Cardiac muscle cell (in vitro differentiated cells and primary cell): ENCODE data around the gene HSPB2. TPM values are rescaled to one million over a fixed set of nuclear protein-coding genes. Genes with fewer than 3 reads are reported as not detected.

ENCODE experiments used
- DNase-seq, 2 donors: peaks; one replicate each; pipeline versions ENCODE4 v3.0.0 to v3.0.0-alpha.2; 2010 to 2017; ENCODE audit warnings: low read depth in 1 of 2, low spot score in 1 of 2
- H3K27ac ChIP-seq: fragments of 200-600 bp; sonication (generic); 2 replicates; pipeline ENCODE4 v1.5.1; 2016
- H3K27me3 ChIP-seq: fragments of 200-600 bp; sonication (generic); 2 replicates; pipeline ENCODE4 v1.6.0; 2016; ENCODE audit warnings: control low read depth
- H3K36me3 ChIP-seq: fragments of 200-600 bp; sonication (generic); 2 replicates; pipeline ENCODE4 v1.5.1; 2016; ENCODE audit warnings: control low read depth
- H3K4me1 ChIP-seq: fragments of 200-600 bp; sonication (generic); 2 replicates; pipeline ENCODE4 v1.8.1; 2017; ENCODE audit warnings: low read depth, mild to moderate bottlenecking, mixed run types
- H3K4me3 ChIP-seq: fragments of 200-600 bp; sonication (generic); 2 replicates; pipeline ENCODE4 v1.5.1; 2016; ENCODE audit warnings: mild to moderate bottlenecking
- H3K9me3 ChIP-seq: fragments of 200-600 bp; sonication (generic); 2 replicates; pipeline ENCODE4 v1.5.1; 2017; ENCODE audit warnings: low read depth, mild to moderate bottlenecking, control low read depth
- polyA plus RNA-seq: library from polyadenylated mRNA; unstranded; fragments of >200 nt; fragmentation: Nextera tagmentation; extraction: Ambion mirVana; gene quantifications from 2 replicates; pipeline ENCODE4 v1.2.1, GENCODE V29; 2016
- total RNA-seq: library from RNA; depleted of rRNA; stranded (reverse); fragments of >200 nt; gene quantifications from 2 replicates; pipeline ENCODE4 v1.2.3, GENCODE V29; 2016
- TF ChIP-seq, protein P1 (sequence below): IDR thresholded peaks from 2 replicates; pipeline ENCODE4 v1.5.1; 2012; ENCODE audit warnings: low read depth, mild to moderate bottlenecking, low read length

The HSPB2 gene
- total and polyA plus RNA-seq, 2 experiments from 2014 or later, result 0.36 to 6.6 TPM

DNA sequence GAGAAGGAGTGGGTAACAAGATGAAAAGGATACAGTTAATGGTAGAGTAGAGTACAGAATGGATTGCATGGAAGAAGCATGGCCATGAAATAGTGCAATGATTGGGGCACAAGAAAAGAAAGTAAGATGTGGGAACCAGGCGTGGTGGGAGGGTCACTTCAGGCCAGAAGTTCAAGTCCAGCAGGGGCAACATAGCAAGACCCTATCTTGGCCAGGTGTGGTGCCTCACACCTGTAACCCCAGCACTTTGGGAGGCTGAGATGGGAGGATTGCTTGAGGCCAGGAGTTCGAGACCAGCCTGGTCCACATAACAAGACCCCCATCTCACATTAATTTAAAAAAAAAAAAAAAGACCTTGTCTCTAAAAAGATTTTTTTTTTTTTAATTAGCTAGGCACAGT, 4.8 kb downstream of the HSPB2 start:
- no peak overlapping the region for H3K4me3 ChIP-seq
- peaks cover 18% of the 10 kb centered on the region for H3K4me1 ChIP-seq
- TF ChIP-seq, protein P1, sequence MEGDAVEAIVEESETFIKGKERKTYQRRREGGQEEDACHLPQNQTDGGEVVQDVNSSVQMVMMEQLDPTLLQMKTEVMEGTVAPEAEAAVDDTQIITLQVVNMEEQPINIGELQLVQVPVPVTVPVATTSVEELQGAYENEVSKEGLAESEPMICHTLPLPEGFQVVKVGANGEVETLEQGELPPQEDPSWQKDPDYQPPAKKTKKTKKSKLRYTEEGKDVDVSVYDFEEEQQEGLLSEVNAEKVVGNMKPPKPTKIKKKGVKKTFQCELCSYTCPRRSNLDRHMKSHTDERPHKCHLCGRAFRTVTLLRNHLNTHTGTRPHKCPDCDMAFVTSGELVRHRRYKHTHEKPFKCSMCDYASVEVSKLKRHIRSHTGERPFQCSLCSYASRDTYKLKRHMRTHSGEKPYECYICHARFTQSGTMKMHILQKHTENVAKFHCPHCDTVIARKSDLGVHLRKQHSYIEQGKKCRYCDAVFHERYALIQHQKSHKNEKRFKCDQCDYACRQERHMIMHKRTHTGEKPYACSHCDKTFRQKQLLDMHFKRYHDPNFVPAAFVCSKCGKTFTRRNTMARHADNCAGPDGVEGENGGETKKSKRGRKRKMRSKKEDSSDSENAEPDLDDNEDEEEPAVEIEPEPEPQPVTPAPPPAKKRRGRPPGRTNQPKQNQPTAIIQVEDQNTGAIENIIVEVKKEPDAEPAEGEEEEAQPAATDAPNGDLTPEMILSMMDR, result no peak
- H3K36me3 ChIP-seq, result no peaks in the 10 kb centered on the region
- no peaks in the 10 kb centered on the region for H3K27me3 ChIP-seq
- no peak for DNase-seq
- no peaks in the 10 kb centered on the region for H3K9me3 ChIP-seq
- no peak overlapping the region for H3K27ac ChIP-seq

DNA sequence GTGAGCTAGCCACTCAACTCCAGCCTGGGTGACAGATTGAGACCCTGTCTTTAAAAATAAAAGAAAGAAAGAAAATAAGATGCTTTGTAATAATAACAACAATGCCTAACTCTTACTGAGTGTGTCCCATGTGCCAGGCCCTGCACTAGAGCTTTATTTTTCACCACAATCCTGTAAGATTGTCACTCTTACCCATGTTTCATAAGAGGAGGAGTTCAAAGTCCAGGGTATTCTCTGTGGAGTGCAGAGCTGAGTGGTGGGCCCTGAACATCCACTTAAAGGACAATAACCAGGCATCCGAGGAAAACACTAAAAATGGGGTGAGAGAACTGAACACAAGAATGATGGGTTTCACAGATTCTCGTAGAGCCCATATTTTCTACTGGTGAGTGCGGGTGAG, 5.3 kb downstream of the HSPB2 start:
- no peaks in the 10 kb centered on the region for H3K9me3 ChIP-seq
- peaks cover 18% of the 10 kb centered on the region for H3K4me1 ChIP-seq
- H3K27me3 ChIP-seq, result no peaks in the 10 kb centered on the region
- DNase-seq, result no peak
- no peaks in the 10 kb centered on the region for H3K36me3 ChIP-seq
- TF ChIP-seq, protein P1, result no peak
- H3K27ac ChIP-seq, result no peak overlapping the region
- H3K4me3 ChIP-seq, result no peak overlapping the region

DNA sequence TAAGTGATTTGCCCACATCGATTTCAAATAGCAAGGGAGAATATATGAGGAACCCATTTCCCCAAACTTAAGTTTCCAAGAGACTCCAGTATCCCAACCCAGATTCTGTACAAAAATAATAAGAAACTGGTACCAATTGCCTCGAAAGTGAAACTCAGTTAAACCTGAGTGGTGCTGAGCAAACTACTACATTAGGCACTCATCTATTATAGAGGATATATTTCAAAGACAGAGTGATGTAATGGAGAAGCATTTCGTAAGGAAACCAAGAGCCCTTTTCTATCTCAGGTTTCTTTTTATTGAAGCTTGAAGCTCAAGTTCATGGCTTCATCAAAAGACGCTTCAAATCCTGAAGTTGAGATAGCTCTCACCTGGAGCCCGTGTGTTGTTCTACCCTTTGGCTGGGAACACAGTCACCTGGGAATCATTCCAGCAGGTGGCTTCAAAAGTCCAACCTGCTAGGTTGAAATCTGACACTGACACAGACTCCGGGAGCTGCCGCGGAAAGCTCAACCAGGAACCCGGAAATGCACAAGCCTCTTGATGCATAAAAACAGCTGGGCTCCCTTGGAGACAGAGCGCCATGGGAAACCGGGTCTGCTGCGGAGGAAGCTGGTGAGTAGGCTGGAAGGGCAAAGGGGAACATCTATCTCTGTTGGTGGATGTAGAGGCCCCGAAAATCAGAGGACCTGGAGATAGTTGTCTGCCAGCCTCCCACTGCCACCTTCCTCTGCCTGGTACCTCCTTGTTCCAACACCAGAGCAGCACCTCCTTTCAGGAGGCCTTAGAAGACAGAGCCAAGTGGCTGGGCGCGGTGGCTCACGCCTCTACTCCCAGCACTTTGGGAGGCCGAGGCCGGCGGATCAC, 6.1 kb downstream of the HSPB2 start, which contains the start of gene C11orf52:
C11orf52 (plus strand) TSS at position 524 of the 867 bp plus-strand sequence; CDS start at position 584, 60 bp downstream.
- Histone ChIP-seq H3K27ac (peak within 1 kb of the TSS; percentile 46), H3K36me3 (no peaks in the 10 kb centered on the region), H3K9me3 (no peaks in the 10 kb centered on the region), H3K27me3 (no peaks in the 10 kb centered on the region), H3K4me3 (no peak within 1 kb of the TSS), H3K4me1 (peaks cover 24% of the 10 kb centered on the region)
- TF ChIP-seq, protein P1, result no peak
- peak; percentile 60 to 73 for DNase-seq

DNA sequence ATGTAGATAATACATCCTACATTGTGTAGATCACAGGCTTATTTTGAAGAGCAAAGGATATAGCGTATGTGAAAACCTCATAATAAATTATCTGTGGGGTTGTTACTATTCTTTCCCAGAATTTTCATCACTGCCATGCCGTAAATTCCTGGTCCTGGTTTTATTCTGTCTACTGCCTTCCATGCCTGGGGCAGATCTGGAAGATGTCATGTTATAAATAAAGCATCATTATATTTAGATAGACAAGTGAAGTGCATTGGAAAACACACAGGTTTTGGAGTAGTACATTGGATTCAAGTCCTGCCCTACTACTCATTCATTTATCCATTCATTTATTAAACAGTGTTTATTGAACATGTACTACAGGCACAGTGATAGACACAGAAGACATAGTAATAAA, 8.4 kb downstream of the HSPB2 start:
- no peaks in the 10 kb centered on the region for H3K36me3 ChIP-seq
- TF ChIP-seq, protein P1, result no peak
- peaks cover 28% of the 10 kb centered on the region for H3K4me1 ChIP-seq
- no peak for DNase-seq
- H3K9me3 ChIP-seq, result no peaks in the 10 kb centered on the region
- H3K27ac ChIP-seq, result no peak overlapping the region
- no peak overlapping the region for H3K4me3 ChIP-seq
- no peaks in the 10 kb centered on the region for H3K27me3 ChIP-seq

DNA sequence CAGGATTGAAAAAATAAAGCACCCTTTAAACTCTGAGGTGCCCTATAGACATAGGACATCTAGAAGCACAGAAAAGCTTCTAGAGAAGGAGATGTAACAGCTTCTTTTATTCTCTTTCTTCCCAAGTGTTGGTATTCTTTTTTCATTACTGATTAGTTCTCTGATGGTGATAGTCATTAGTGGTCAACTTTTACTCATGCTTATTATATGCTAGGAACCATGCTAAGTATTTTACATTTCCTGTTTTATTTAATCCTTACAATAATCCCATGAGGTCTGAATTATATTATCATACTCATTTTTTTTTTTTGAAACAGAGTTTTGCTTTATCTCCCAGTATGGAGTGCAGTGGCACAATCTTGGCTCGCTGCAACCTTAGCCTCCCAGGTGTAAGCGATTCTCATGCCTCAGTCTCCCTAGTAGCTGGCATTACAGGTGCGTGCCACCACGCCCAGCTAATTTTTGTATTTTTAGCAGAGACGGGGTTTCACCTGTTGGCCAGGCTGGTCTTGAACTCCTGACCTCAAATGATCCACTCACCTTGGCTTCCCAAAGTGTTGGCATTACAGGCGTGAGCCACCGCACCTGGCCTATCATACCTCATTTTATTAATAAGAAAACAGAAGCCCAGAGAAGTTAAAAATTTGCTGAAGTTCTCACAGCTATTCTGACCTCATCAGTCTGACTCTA, 9.2 kb downstream of the HSPB2 start:
- H3K27me3 ChIP-seq, result no peaks in the 10 kb centered on the region
- TF ChIP-seq, protein P1, result no peak
- H3K27ac ChIP-seq, result no peak overlapping the region
- H3K4me1 ChIP-seq, result peaks cover 35% of the 10 kb centered on the region
- H3K4me3 ChIP-seq, result no peak overlapping the region
- H3K9me3 ChIP-seq, result no peaks in the 10 kb centered on the region
- H3K36me3 ChIP-seq, result no peaks in the 10 kb centered on the region
- DNase-seq, result no peak
